ENCODE data around the gene LRSAM1.

LRSAM1 gene

GRCh38 chr9:127535834-127536233, 84.5 kb downstream of the LRSAM1 start:
- DNase-seq (ENCODE audit: low spot score): no peak

GRCh38 chr9:127536499-127536898, 85.2 kb downstream of the LRSAM1 start:
- no peak for DNase-seq (ENCODE audit: low spot score)

GRCh38 chr9:127537014-127537413, 85.7 kb downstream of the LRSAM1 start:
- DNase-seq (ENCODE audit: low spot score): no peak

GRCh38 chr9:127537792-127538191, 86.5 kb downstream of the LRSAM1 start:
- no peak for DNase-seq (ENCODE audit: low spot score)

- no peak for DNase-seq (ENCODE audit: low spot score)
Observed at GRCh38 chr9:127538849-127539258, 87.5 kb downstream of the LRSAM1 start.

- DNase-seq (ENCODE audit: low spot score): no peak
Observed at GRCh38 chr9:127539259-127539981, 88.1 kb downstream of the LRSAM1 start.

GRCh38 chr9:127539982-127540663, 88.8 kb downstream of the LRSAM1 start:
- no peak for DNase-seq (ENCODE audit: low spot score)

- DNase-seq (ENCODE audit: low spot score): no peak
Observed at GRCh38 chr9:127540664-127541041, 89.3 kb downstream of the LRSAM1 start.

GRCh38 chr9:127541176-127541575, 89.9 kb downstream of the LRSAM1 start:
- no peak for DNase-seq (ENCODE audit: low spot score)

GRCh38 chr9:127541865-127542264, 90.6 kb downstream of the LRSAM1 start:
- DNase-seq (ENCODE audit: low spot score): no peak

GRCh38 chr9:127543221-127543620, 91.9 kb downstream of the LRSAM1 start:
- DNase-seq (ENCODE audit: low spot score): no peak

- no peak for DNase-seq (ENCODE audit: low spot score)
Observed at GRCh38 chr9:127543973-127544533, 92.7 kb downstream of the LRSAM1 start.

GRCh38 chr9:127545196-127546124, 94.2 kb downstream of the LRSAM1 start:
- DNase-seq (ENCODE audit: low spot score): no peak

GRCh38 chr9:127546125-127546832, 95.0 kb downstream of the LRSAM1 start:
- DNase-seq (ENCODE audit: low spot score): no peak

- DNase-seq (ENCODE audit: low spot score): no peak
Observed at GRCh38 chr9:127548352-127548881, 97.1 kb downstream of the LRSAM1 start.

- no peak for DNase-seq (ENCODE audit: low spot score)
Observed at GRCh38 chr9:127549218-127549617, 97.9 kb downstream of the LRSAM1 start.

GRCh38 chr9:127549751-127550150, 98.4 kb downstream of the LRSAM1 start:
- no peak for DNase-seq (ENCODE audit: low spot score)

GRCh38 chr9:127550282-127550681, 99.0 kb downstream of the LRSAM1 start:
- no peak for DNase-seq (ENCODE audit: low spot score)

- DNase-seq (ENCODE audit: low spot score): no peak
Observed at GRCh38 chr9:127550751-127551150, 99.4 kb downstream of the LRSAM1 start.

Data from hematopoietic multipotent progenitor cell treated with erythropoietin and hydrocortisone succinate and interleukin-3 and kit ligand, for 17 days (in vitro differentiated cells).